Fibroblast of lung (primary cell): Measurements from ENCODE around the gene MPZL3. TPM values are rescaled to one million over a fixed set of nuclear protein-coding genes. Genes with fewer than 3 reads are reported as not detected.

ENCODE experiments used
- DNase-seq, 2 donors: peaks; one replicate each; pipeline versions ENCODE4 v3.0.0 to v3.0.0-alpha.2; 2010; ENCODE audit warnings: low read depth in 2 of 2
- H2AFZ ChIP-seq: 2 replicates; pipeline ENCODE4 v1.5.1; 2012; ENCODE audit warnings: low read length, control low read depth, inconsistent platforms
- H3K27ac ChIP-seq: 2 replicates; pipeline ENCODE4 v1.5.1; 2011; ENCODE audit warnings: low read length, control low read depth; ENCODE audit not compliant: insufficient read depth
- H3K27me3 ChIP-seq: 2 replicates; pipeline ENCODE4 v1.5.1; 2011; ENCODE audit warnings: mild to moderate bottlenecking, low read length; ENCODE audit not compliant: control insufficient read depth, insufficient read depth
- H3K36me3 ChIP-seq: 2 replicates; pipeline ENCODE4 v1.5.1; 2011; ENCODE audit warnings: low read length; ENCODE audit not compliant: control insufficient read depth, insufficient read depth
- H3K4me1 ChIP-seq: 2 replicates; pipeline ENCODE4 v1.5.1; 2011; ENCODE audit warnings: low read length; ENCODE audit not compliant: control insufficient read depth, insufficient read depth; ENCODE audit errors: extremely low read depth
- H3K4me2 ChIP-seq: 2 replicates; pipeline ENCODE4 v1.5.1; 2011; ENCODE audit warnings: low read length, control low read depth; ENCODE audit not compliant: insufficient read depth; ENCODE audit errors: extremely low read depth
- H3K4me3 ChIP-seq, 4 experiments: fragments of 200-600 bp in 1 of 4; sonication (generic) in 1 of 4; replicated peaks in 1 of 4; 2 replicates each; pipeline ENCODE4 v1.5.1; 2011 to 2016; ENCODE audit warnings: low read length in 4 of 4, low read depth in 3 of 4, mild to moderate bottlenecking in 3 of 4, control low read depth in 2 of 4, inconsistent platforms in 1 of 4, mixed read lengths in 1 of 4; ENCODE audit not compliant: insufficient read depth in 1 of 4; ENCODE audit errors: control extremely low read depth in 1 of 4
- H3K79me2 ChIP-seq: 2 replicates; pipeline ENCODE4 v1.5.1; 2012; ENCODE audit warnings: mild to moderate bottlenecking, low read length, inconsistent platforms; ENCODE audit not compliant: control insufficient read depth, insufficient read depth
- H3K9ac ChIP-seq: 2 replicates; pipeline ENCODE4 v1.5.1; 2011; ENCODE audit warnings: mild to moderate bottlenecking, low read length, control low read depth; ENCODE audit not compliant: insufficient read depth
- H3K9me3 ChIP-seq: 2 replicates; pipeline ENCODE4 v1.5.1; 2012; ENCODE audit warnings: low read depth, low read length; ENCODE audit not compliant: control insufficient read depth, insufficient read depth
- H4K20me1 ChIP-seq: 2 replicates; pipeline ENCODE4 v1.5.1; 2011; ENCODE audit warnings: low read length; ENCODE audit not compliant: control insufficient read depth, insufficient read depth; ENCODE audit errors: extremely low read depth
- CTCF ChIP-seq, 2 donors: IDR thresholded peaks in 1 of 2; conservative IDR thresholded peaks in 1 of 2; 1 replicate in 1 of 2; 2 replicates in 1 of 2; pipeline ENCODE4 v1.5.1; 2011 to 2012; ENCODE audit warnings: low read length in 2 of 2, control low read depth in 1 of 2, inconsistent platforms in 1 of 2, low read depth in 1 of 2, mild to moderate bottlenecking in 1 of 2
- EZH2 ChIP-seq: IDR thresholded peaks from 2 replicates; pipeline ENCODE4 v1.5.1; 2012; ENCODE audit warnings: low read length, control low read depth, mild to moderate bottlenecking; ENCODE audit errors: missing control alignments
- polyA plus RNA-seq, 2 donors: library from polyadenylated mRNA; depleted of rRNA in 1 of 2; stranded (reverse) in 1 of 2; unstranded in 1 of 2; fragments of >200 nt; gene quantifications; 2 replicates each; pipeline ENCODE4 v1.2.1, GENCODE V29; 2011 to 2012; ENCODE audit warnings: missing spikeins in 1 of 2
- total RNA-seq: library from RNA; depleted of rRNA; stranded (reverse); fragments of >200 nt; gene quantifications from 2 replicates; pipeline ENCODE4 v1.2.1, GENCODE V29; 2014

MPZL3 gene
- total and polyA plus RNA-seq, 2 donors (not counting 1 experiment from before 2014, with no cell fraction given), result 0.33 to 0.44 TPM

GRCh38 chr11:118211006-118211405 is 41.2 kb downstream of the MPZL3 start:
- Histone ChIP-seq H2AFZ (no peak overlapping the region), H3K27me3 (peaks cover 5% of the 10 kb centered on the region), H3K4me1 (no peaks in the 10 kb centered on the region), H3K4me2 (no peak overlapping the region), H3K36me3 (no peaks in the 10 kb centered on the region), H3K79me2 (no peaks in the 10 kb centered on the region), H3K4me3 (no peak overlapping the region), H3K9me3 (no peaks in the 10 kb centered on the region), H4K20me1 (no peaks in the 10 kb centered on the region), H3K27ac (no peak overlapping the region), H3K9ac (no peak overlapping the region)
- no peak for TF ChIP-seq EZH2
- no peak for TF ChIP-seq CTCF (conservative IDR thresholded peaks at IDR 0.05 in 1 of 2, IDR thresholded peaks at IDR 0.05 in 1 of 2; ENCODE audit: low read depth in 1 of 2, low read length in 2 of 2)
- DNase-seq, result peak in 1 of 2 donors; percentile 46

- Histone ChIP-seq H3K27ac (no peak overlapping the region), H3K4me2 (no peak overlapping the region), H3K4me1 (no peaks in the 10 kb centered on the region), H2AFZ (no peak overlapping the region), H3K36me3 (no peaks in the 10 kb centered on the region), H3K9ac (no peak overlapping the region), H3K4me3 (no peak overlapping the region), H3K79me2 (no peaks in the 10 kb centered on the region), H3K27me3 (peaks cover 5% of the 10 kb centered on the region), H4K20me1 (no peaks in the 10 kb centered on the region), H3K9me3 (no peaks in the 10 kb centered on the region)
- DNase-seq, result no peak
- no peak for TF ChIP-seq EZH2
- TF ChIP-seq CTCF (conservative IDR thresholded peaks at IDR 0.05 in 1 of 2, IDR thresholded peaks at IDR 0.05 in 1 of 2; ENCODE audit: low read depth in 1 of 2, low read length in 2 of 2), result no peak
Measured at GRCh38 chr11:118210323-118210722, 41.8 kb downstream of the MPZL3 start.

- Histone ChIP-seq H2AFZ (no peak overlapping the region), H3K27me3 (peaks cover 5% of the 10 kb centered on the region), H3K27ac (no peak overlapping the region), H4K20me1 (no peaks in the 10 kb centered on the region), H3K79me2 (no peaks in the 10 kb centered on the region), H3K4me3 (no peak overlapping the region), H3K9ac (no peak overlapping the region), H3K9me3 (no peaks in the 10 kb centered on the region), H3K36me3 (no peaks in the 10 kb centered on the region), H3K4me1 (no peaks in the 10 kb centered on the region), H3K4me2 (no peak overlapping the region)
- TF ChIP-seq CTCF (conservative IDR thresholded peaks at IDR 0.05 in 1 of 2, IDR thresholded peaks at IDR 0.05 in 1 of 2; ENCODE audit: low read depth in 1 of 2, low read length in 2 of 2) (no peak), EZH2 (no peak)
- no peak for DNase-seq
Measured at GRCh38 chr11:118209033-118209432, 43.1 kb downstream of the MPZL3 start.
